NT2/D1 (cell line): Measurements from ENCODE around the gene MCL1.

Experiments
- SUZ12 ChIP-seq: IDR thresholded peaks from 2 replicates; pipeline ENCODE4 v1.6.1; 2011; ENCODE audit not compliant: insufficient read length, insufficient read depth; ENCODE audit errors: extremely low read depth
- ZNF274 ChIP-seq: IDR thresholded peaks from 2 replicates; pipeline ENCODE4 v1.6.1; 2011; ENCODE audit warnings: mild to moderate bottlenecking, low read depth, low read length

- no peak for TF ChIP-seq ZNF274
- TF ChIP-seq SUZ12 = no peak
Observed at GRCh38 chr1:150626150-150626549, 46.7 kb upstream of the MCL1 start.
